NB4 (cell line): ENCODE data around the gene OR10H5.
"Not testable (repeated sequence)": the region's sequence is repeated elsewhere in the genome, so short reads cannot be mapped to it uniquely, and the experiment has no call there.

Experiments used
- MYC ChIP-seq: IDR thresholded peaks from 2 replicates; pipeline ENCODE4 v1.6.1; 2011; ENCODE audit warnings: low read depth, low read length
- POLR2A ChIP-seq: IDR thresholded peaks from 2 replicates; pipeline ENCODE4 v1.6.1; 2011; ENCODE audit warnings: mild to moderate bottlenecking; ENCODE audit not compliant: insufficient read length; ENCODE audit errors: extremely low read depth
- TF ChIP-seq, protein P1 (sequence below): IDR thresholded peaks from one replicate; pipeline ENCODE4 v1.5.1; 2012; ENCODE audit warnings: low read depth, low read length
- TF ChIP-seq, protein P2 (sequence below): IDR thresholded peaks from 2 replicates; pipeline ENCODE4 v1.6.1; 2011; ENCODE audit warnings: low read depth, low read length

DNA sequence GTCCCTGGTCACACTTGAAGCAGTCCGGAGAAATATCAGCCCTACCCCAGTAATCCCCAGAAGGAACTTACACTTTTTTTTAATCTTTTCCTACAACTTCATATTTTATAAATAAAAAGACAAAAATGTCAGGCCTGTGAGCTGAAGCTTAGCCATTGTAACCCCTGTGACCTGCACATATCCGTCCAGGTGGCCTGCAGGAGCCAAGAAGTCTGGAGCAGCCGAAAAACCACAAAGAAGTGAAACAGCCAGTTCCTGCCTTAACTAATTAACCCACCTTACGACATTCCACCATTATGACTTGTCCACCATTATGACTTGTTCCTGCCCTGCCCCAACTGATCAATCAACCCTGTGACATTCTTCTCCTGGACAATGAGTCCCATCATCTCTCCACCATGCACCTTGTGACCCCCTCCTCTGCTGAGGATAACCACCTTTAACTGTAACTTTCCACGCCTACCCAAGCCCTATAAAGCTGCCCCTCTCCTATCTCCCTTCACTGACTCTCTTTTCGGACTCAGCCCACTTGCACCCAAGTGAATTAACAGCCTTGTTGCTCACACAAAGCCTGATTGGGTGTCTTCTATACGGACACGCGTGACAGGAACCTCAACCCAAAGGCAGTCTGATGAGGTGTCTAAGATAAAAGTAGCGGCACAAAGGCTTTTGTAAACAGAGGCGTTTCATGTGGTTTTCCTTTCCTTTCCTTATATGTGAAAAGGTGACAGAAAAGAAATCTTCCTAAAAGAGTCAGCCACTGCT lies 48.3 kb downstream of the OR10H5 start:
- TF ChIP-seq, protein P1, sequence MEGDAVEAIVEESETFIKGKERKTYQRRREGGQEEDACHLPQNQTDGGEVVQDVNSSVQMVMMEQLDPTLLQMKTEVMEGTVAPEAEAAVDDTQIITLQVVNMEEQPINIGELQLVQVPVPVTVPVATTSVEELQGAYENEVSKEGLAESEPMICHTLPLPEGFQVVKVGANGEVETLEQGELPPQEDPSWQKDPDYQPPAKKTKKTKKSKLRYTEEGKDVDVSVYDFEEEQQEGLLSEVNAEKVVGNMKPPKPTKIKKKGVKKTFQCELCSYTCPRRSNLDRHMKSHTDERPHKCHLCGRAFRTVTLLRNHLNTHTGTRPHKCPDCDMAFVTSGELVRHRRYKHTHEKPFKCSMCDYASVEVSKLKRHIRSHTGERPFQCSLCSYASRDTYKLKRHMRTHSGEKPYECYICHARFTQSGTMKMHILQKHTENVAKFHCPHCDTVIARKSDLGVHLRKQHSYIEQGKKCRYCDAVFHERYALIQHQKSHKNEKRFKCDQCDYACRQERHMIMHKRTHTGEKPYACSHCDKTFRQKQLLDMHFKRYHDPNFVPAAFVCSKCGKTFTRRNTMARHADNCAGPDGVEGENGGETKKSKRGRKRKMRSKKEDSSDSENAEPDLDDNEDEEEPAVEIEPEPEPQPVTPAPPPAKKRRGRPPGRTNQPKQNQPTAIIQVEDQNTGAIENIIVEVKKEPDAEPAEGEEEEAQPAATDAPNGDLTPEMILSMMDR: not testable (repeated sequence)
- not testable (repeated sequence) for TF ChIP-seq POLR2A, MYC
- TF ChIP-seq, protein P2, sequence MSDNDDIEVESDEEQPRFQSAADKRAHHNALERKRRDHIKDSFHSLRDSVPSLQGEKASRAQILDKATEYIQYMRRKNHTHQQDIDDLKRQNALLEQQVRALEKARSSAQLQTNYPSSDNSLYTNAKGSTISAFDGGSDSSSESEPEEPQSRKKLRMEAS: not testable (repeated sequence)
